Measurements from ENCODE around the gene TSPAN4.

DNA sequence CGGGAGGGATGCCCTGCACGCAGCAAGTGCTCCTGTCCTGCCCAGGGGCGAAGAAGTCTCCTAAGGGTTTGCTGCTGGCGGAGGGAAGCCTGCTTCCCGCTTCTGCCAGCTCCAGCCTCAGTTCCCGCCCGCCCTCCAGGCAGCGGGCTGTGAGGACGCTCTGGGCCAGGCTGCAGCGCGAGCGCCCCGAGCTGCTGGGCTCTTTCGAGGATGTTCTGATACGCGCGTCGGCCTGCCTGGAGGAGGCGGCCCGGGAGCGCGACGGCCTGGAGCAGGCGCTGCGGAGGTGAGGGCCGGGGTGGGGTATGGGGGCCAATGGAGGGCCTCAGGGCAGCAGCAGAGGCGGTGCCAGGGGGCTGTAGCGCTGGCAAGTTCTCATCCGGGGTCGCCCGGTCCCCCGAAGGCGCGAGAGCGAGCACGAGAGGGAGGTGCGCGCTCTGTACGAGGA, 12.8 kb upstream of the TSPAN4 start:
- TF ChIP-seq, protein P1, sequence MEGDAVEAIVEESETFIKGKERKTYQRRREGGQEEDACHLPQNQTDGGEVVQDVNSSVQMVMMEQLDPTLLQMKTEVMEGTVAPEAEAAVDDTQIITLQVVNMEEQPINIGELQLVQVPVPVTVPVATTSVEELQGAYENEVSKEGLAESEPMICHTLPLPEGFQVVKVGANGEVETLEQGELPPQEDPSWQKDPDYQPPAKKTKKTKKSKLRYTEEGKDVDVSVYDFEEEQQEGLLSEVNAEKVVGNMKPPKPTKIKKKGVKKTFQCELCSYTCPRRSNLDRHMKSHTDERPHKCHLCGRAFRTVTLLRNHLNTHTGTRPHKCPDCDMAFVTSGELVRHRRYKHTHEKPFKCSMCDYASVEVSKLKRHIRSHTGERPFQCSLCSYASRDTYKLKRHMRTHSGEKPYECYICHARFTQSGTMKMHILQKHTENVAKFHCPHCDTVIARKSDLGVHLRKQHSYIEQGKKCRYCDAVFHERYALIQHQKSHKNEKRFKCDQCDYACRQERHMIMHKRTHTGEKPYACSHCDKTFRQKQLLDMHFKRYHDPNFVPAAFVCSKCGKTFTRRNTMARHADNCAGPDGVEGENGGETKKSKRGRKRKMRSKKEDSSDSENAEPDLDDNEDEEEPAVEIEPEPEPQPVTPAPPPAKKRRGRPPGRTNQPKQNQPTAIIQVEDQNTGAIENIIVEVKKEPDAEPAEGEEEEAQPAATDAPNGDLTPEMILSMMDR (IDR thresholded peaks at IDR 0.05; ENCODE audit: low read depth, low read length, missing input control): no peak
- TF ChIP-seq, protein P2, sequence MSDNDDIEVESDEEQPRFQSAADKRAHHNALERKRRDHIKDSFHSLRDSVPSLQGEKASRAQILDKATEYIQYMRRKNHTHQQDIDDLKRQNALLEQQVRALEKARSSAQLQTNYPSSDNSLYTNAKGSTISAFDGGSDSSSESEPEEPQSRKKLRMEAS (IDR thresholded peaks at IDR 0.05): no peak
- TF ChIP-seq YY1 (IDR thresholded peaks at IDR 0.05) (no peak), JUND (IDR thresholded peaks at IDR 0.05) (no peak), TAF1 (conservative IDR thresholded peaks at IDR 0.05) (no peak), SP1 (IDR thresholded peaks at IDR 0.05) (no peak), RAD21 (IDR thresholded peaks at IDR 0.05) (no peak), EGR1 (IDR thresholded peaks at IDR 0.05; ENCODE audit: low read depth in 2 of 2) (no peak), GABPA (IDR thresholded peaks at IDR 0.05 in 1 of 2, conservative IDR thresholded peaks at IDR 0.05 in 1 of 2) (no peak), RXRA (IDR thresholded peaks at IDR 0.05) (no peak), NR2F2 (IDR thresholded peaks at IDR 0.05) (no peak), HNF4G (IDR thresholded peaks at IDR 0.05) (no peak)
- TF ChIP-seq, protein P3, sequence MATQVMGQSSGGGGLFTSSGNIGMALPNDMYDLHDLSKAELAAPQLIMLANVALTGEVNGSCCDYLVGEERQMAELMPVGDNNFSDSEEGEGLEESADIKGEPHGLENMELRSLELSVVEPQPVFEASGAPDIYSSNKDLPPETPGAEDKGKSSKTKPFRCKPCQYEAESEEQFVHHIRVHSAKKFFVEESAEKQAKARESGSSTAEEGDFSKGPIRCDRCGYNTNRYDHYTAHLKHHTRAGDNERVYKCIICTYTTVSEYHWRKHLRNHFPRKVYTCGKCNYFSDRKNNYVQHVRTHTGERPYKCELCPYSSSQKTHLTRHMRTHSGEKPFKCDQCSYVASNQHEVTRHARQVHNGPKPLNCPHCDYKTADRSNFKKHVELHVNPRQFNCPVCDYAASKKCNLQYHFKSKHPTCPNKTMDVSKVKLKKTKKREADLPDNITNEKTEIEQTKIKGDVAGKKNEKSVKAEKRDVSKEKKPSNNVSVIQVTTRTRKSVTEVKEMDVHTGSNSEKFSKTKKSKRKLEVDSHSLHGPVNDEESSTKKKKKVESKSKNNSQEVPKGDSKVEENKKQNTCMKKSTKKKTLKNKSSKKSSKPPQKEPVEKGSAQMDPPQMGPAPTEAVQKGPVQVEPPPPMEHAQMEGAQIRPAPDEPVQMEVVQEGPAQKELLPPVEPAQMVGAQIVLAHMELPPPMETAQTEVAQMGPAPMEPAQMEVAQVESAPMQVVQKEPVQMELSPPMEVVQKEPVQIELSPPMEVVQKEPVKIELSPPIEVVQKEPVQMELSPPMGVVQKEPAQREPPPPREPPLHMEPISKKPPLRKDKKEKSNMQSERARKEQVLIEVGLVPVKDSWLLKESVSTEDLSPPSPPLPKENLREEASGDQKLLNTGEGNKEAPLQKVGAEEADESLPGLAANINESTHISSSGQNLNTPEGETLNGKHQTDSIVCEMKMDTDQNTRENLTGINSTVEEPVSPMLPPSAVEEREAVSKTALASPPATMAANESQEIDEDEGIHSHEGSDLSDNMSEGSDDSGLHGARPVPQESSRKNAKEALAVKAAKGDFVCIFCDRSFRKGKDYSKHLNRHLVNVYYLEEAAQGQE (IDR thresholded peaks at IDR 0.05): no peak
- TF ChIP-seq, protein P4, sequence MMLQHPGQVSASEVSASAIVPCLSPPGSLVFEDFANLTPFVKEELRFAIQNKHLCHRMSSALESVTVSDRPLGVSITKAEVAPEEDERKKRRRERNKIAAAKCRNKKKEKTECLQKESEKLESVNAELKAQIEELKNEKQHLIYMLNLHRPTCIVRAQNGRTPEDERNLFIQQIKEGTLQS (IDR thresholded peaks at IDR 0.05): no peak
